Activated T-helper 1 cell treated with anti-CD3 and anti-CD28 coated beads, Interleukin-12 subunit alpha, Interleukin-12 subunit beta, Interleukin-2, Interleukin-4 antibody, amounts not matched to agents 30 ng/mL and 10 ng/mL and 1 ng/mL, durations not matched to agents 14 hours and 24 hours and 36 hours (primary cell): Measurements from ENCODE around the gene DKK1. TPM values are rescaled to one million over a fixed set of nuclear protein-coding genes. Genes with fewer than 3 reads are reported as not detected.
"Not testable (repeated sequence)": the region's sequence is repeated elsewhere in the genome, so short reads cannot be mapped to it uniquely, and the experiment has no call there.

Experiments used
- DNase-seq: peaks from one replicate; pipeline ENCODE4 v3.0.0; 2021; ENCODE audit warnings: low spot score
- H3K27ac Mint-ChIP-seq: one replicate; pipeline ENCODE4 v1.8.0; 2021; ENCODE audit warnings: mild to moderate bottlenecking, mixed read lengths
- H3K27me3 Mint-ChIP-seq: one replicate; pipeline ENCODE4 v1.8.0; 2022; ENCODE audit warnings: mild to moderate bottlenecking, moderate library complexity, mixed read lengths; ENCODE audit not compliant: insufficient read depth
- H3K36me3 Mint-ChIP-seq: one replicate; pipeline ENCODE4 v1.8.0; 2021; ENCODE audit warnings: low read depth, mixed read lengths
- H3K4me1 Mint-ChIP-seq: one replicate; pipeline ENCODE4 v1.8.0; 2021; ENCODE audit warnings: low read depth, mixed read lengths
- H3K4me3 Mint-ChIP-seq: one replicate; pipeline ENCODE4 v1.8.0; 2021; ENCODE audit warnings: mild to moderate bottlenecking, moderate library complexity, mixed read lengths
- H3K9me3 Mint-ChIP-seq: one replicate; pipeline ENCODE4 v1.8.0; 2021; ENCODE audit warnings: mixed read lengths
- intact Hi-C: fragments of 100-400 bp; cut with micrococcal nuclease; formaldehyde crosslinking; loops from one replicate; pipeline ENCODE4 v1.15.1; 2024
- total RNA-seq: library from RNA; stranded (reverse); gene quantifications from 2 replicates; pipeline ENCODE4 v1.2.3, GENCODE V29; 2022

Gene DKK1
- total RNA-seq, 1 donor from 2014 or later: not detected

GRCh38 chr10:52353960-52354394, 39.9 kb downstream of the DKK1 start:
- Mint-ChIP-seq H3K27me3 (no peaks in the 10 kb centered on the region), H3K36me3 (no peaks in the 10 kb centered on the region), H3K4me3 (no peak overlapping the region), H3K9me3 (no peaks in the 10 kb centered on the region), H3K4me1 (no peaks in the 10 kb centered on the region), H3K27ac (no peak overlapping the region)
- DNase-seq: no peak
- intact Hi-C loops: no loop called here

- H3K27ac Mint-ChIP-seq: no peak overlapping the region
- no peaks in the 10 kb centered on the region for H3K36me3 Mint-ChIP-seq
- H3K27me3 Mint-ChIP-seq: no peaks in the 10 kb centered on the region
- H3K4me3 Mint-ChIP-seq: no peak overlapping the region
- H3K9me3 Mint-ChIP-seq: no peaks in the 10 kb centered on the region
- intact Hi-C loops: no loop called here
- H3K4me1 Mint-ChIP-seq: no peaks in the 10 kb centered on the region
- DNase-seq: no peak
Measured at GRCh38 chr10:52357971-52358370, 43.9 kb downstream of the DKK1 start.

GRCh38 chr10:52359441-52359840, 45.4 kb downstream of the DKK1 start:
- Mint-ChIP-seq H3K4me3 (no peak overlapping the region), H3K4me1 (no peaks in the 10 kb centered on the region), H3K36me3 (no peaks in the 10 kb centered on the region), H3K27ac (no peak overlapping the region), H3K9me3 (peaks cover under 1% of the 10 kb centered on the region), H3K27me3 (no peaks in the 10 kb centered on the region)
- intact Hi-C loops: no loop called here
- no peak for DNase-seq

GRCh38 chr10:52365547-52366432, 51.7 kb downstream of the DKK1 start:
- H3K9me3 Mint-ChIP-seq, H3K27ac Mint-ChIP-seq, DNase-seq, H3K4me3 Mint-ChIP-seq, H3K4me1 Mint-ChIP-seq, H3K27me3 Mint-ChIP-seq, intact Hi-C loops, H3K36me3 Mint-ChIP-seq: not testable (repeated sequence)
